GM19239 (cell line): ENCODE measurements around the gene BCAS2.
"Not testable (repeated sequence)": the region's sequence is repeated elsewhere in the genome, so short reads cannot be mapped to it uniquely, and the experiment has no call there.

Experiments used
- DNase-seq: peaks from one replicate; pipeline ENCODE4 v3.0.0; 2011; ENCODE audit warnings: low spot score; ENCODE audit not compliant: insufficient read length
- FAIRE-seq: peaks from 2 replicates; lab custom pipeline; 2011; peaks lifted over from hg19 to GRCh38; lab: Jason Lieb, UNC

BCAS2 gene

GRCh38 chr1:114581335-114582287, at the start of gene BCAS2:
Gene BCAS2 (minus strand): TSS chr1:114581615. CDS start chr1:114581591, 24 bp downstream.
- DNase-seq (peak; percentile 72), FAIRE-seq (peak; percentile 100)

GRCh38 chr1:114627107-114627506, 45.7 kb upstream of the BCAS2 start:
- FAIRE-seq: no peak
- no peak for DNase-seq

- DNase-seq: no peak
- FAIRE-seq: no peak
These were observed 41.9 kb upstream of the BCAS2 start for GRCh38 chr1:114623364-114623763.

GRCh38 chr1:114620419-114620818, 39.0 kb upstream of the BCAS2 start:
- FAIRE-seq: no peak

GRCh38 chr1:114618606-114619005, 37.2 kb upstream of the BCAS2 start:
- no peak for FAIRE-seq
- DNase-seq: no peak

More at GRCh38 chr1:114620419-114620818, 39.0 kb upstream of the BCAS2 start:
- no peak for DNase-seq

- FAIRE-seq (no peak), DNase-seq (no peak)
These were observed 29.3 kb upstream of the BCAS2 start for GRCh38 chr1:114610546-114611245.

GRCh38 chr1:114609826-114610225, 28.4 kb upstream of the BCAS2 start:
- FAIRE-seq (no peak), DNase-seq (no peak)

- no peak for FAIRE-seq
- DNase-seq: no peak
These were observed 27.6 kb upstream of the BCAS2 start for GRCh38 chr1:114609026-114609425.

GRCh38 chr1:114607223-114607622, 25.8 kb upstream of the BCAS2 start:
- no peak for DNase-seq
- no peak for FAIRE-seq

GRCh38 chr1:114597949-114598348, 16.5 kb upstream of the BCAS2 start:
- DNase-seq (no peak), FAIRE-seq (no peak)

- FAIRE-seq (no peak), DNase-seq (no peak)
These were observed 14.2 kb upstream of the BCAS2 start for GRCh38 chr1:114595602-114596001.

GRCh38 chr1:114594046-114594445, 12.6 kb upstream of the BCAS2 start:
- no peak for DNase-seq
- FAIRE-seq: no peak

GRCh38 chr1:114589122-114589521, 7.7 kb upstream of the BCAS2 start:
- DNase-seq (no peak), FAIRE-seq (no peak)

GRCh38 chr1:114588196-114588689, 6.8 kb upstream of the BCAS2 start:
- FAIRE-seq (no peak), DNase-seq (no peak)

GRCh38 chr1:114587203-114587991, 6.0 kb upstream of the BCAS2 start:
- no peak for FAIRE-seq
- DNase-seq: no peak

- FAIRE-seq (no peak), DNase-seq (no peak)
These were observed 5.2 kb upstream of the BCAS2 start for GRCh38 chr1:114586513-114587047.

- no peak for FAIRE-seq
- no peak for DNase-seq
These were observed 3.8 kb upstream of the BCAS2 start for GRCh38 chr1:114585231-114585630.

- FAIRE-seq (no peak), DNase-seq (no peak)
These were observed 7.0 kb downstream of the BCAS2 start for GRCh38 chr1:114574365-114574764.

- FAIRE-seq (no peak), DNase-seq (no peak)
These were observed 17.3 kb downstream of the BCAS2 start for GRCh38 chr1:114564141-114564540.

- not testable (repeated sequence) for FAIRE-seq, DNase-seq
These were observed 18.4 kb downstream of the BCAS2 start for GRCh38 chr1:114562978-114563510.
